Right ventricle myocardium superior (tissue), 1 donor: ENCODE results near the gene SRR. TPM values are rescaled to one million over a fixed set of nuclear protein-coding genes. Genes with fewer than 3 reads are reported as not detected.
A peak's percentile ranks its signal among the peaks of the same experiment; 100 is the strongest.

Source experiments
- ATAC-seq: fragments of 200-7000 bp; cut with Tn5 transposase; one replicate; pipeline ENCODE4 v1.9.1; 2020; ENCODE audit warnings: mild to moderate bottlenecking; ENCODE audit not compliant: poor library complexity
- DNase-seq: peaks from one replicate; pipeline ENCODE4 v3.0.0-alpha.2; 2020
- intact Hi-C: fragments of 100-400 bp; cut with DNase I; formaldehyde crosslinking; loops from one replicate; pipeline ENCODE4 v1.11.2; 2022
- total RNA-seq: library from RNA; stranded (reverse); fragmentation: NEBNext Ultra II Directional; extraction: Animal tissue kit (Norgen Biotek cat#: 25700); gene quantifications from one replicate; pipeline ENCODE4 v1.2.1, GENCODE V29; 2021
- donor health status: DM: no; HTN: yes; CAD: no; lungs with severe emphysema.

The SRR gene
- total RNA-seq, 1 donor from 2014 or later, result 8.3 TPM

- ATAC-seq (peak; percentile 80), DNase-seq (peak; percentile 78)
- intact Hi-C loops, result no loop called here
Observed at GRCh38 chr17:2363851-2364762, 60.4 kb downstream of the SRR start.

GRCh38 chr17:2364763-2365116 is 61.0 kb downstream of the SRR start:
- DNase-seq, result no peak
- no peak for ATAC-seq
- intact Hi-C loops, result no loop called here

- ATAC-seq, result no peak
- intact Hi-C loops, result no loop called here
- no peak for DNase-seq
Observed at GRCh38 chr17:2365132-2365531, 61.4 kb downstream of the SRR start.

GRCh38 chr17:2366747-2367494 is 63.2 kb downstream of the SRR start:
- intact Hi-C loops, result no loop called here
- DNase-seq (no peak), ATAC-seq (no peak)

GRCh38 chr17:2368359-2368758 is 64.6 kb downstream of the SRR start:
- DNase-seq, result no peak

GRCh38 chr17:2369039-2369438 is 65.3 kb downstream of the SRR start:
- intact Hi-C loops, result no loop called here
- DNase-seq (no peak), ATAC-seq (no peak)

More at GRCh38 chr17:2368359-2368758, 64.6 kb downstream of the SRR start:
- peak; percentile 28 for ATAC-seq
- intact Hi-C loops, result no loop called here

GRCh38 chr17:2369551-2370210 is 65.9 kb downstream of the SRR start:
- ATAC-seq (peak; percentile 15), DNase-seq (no peak)
- intact Hi-C loops, result no loop called here

- intact Hi-C loops, result no loop called here
- no peak for DNase-seq
- no peak for ATAC-seq
Observed at GRCh38 chr17:2370211-2370589, 66.5 kb downstream of the SRR start.

GRCh38 chr17:2371183-2372130 is 67.7 kb downstream of the SRR start:
- intact Hi-C loops, result no loop called here
- DNase-seq (no peak), ATAC-seq (no peak)

GRCh38 chr17:2372180-2372579 is 68.4 kb downstream of the SRR start:
- ATAC-seq, result no peak
- no peak for DNase-seq
- intact Hi-C loops, result no loop called here

GRCh38 chr17:2372681-2373080 is 68.9 kb downstream of the SRR start:
- DNase-seq, result no peak
- no peak for ATAC-seq
- intact Hi-C loops, result no loop called here

GRCh38 chr17:2373179-2373578 is 69.4 kb downstream of the SRR start:
- intact Hi-C loops, result no loop called here
- DNase-seq (no peak), ATAC-seq (no peak)

Other genes with a start within 250 kb of the SRR start
- gene HIC1, start 248.8 kb upstream of the SRR start, total RNA-seq, result 19.3 TPM
- gene SMG6, start 165 bp upstream of the SRR start, total RNA-seq, result 19.3 TPM
- gene TSR1, start 32.5 kb downstream of the SRR start, total RNA-seq, result 19.4 TPM
- gene SGSM2, start 33.6 kb downstream of the SRR start, total RNA-seq, result 23.0 TPM
- gene MNT, start 97.1 kb downstream of the SRR start, total RNA-seq, result 10.1 TPM
- gene METTL16, start 207.9 kb downstream of the SRR start, total RNA-seq, result 16.7 TPM